ENCODE measurements around the gene AFF1.

Gene AFF1

DNA sequence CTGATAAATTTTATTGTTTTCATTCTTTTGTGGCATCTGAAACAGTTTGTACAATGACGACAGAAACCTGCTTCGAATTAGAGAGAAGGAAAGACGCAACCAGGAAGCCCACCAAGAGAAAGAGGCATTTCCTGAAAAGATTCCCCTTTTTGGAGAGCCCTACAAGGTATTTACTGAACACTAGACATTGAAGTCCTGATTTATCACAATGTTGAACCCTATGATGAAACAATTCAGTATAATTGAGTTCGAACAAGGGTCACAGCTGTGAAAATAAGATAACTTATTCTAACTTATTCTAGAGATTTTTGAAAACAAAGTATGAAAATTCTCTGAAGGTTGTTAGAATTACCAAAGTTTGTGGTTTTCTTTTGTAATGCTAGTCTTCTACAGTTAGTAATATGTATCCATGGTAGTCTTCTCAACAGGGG, 111.3 kb downstream of the AFF1 start:
- no peak overlapping the region for H3K9ac ChIP-seq (ENCODE audit: low read length)
- H3K9me2 ChIP-seq (replicated peaks; ENCODE audit: insufficient read depth, low read length), result no peaks in the 10 kb centered on the region
- no peak for TF ChIP-seq EZH2phosphoT487 (conservative IDR thresholded peaks at IDR 0.05; ENCODE audit: low read length)
- TF ChIP-seq, protein P1, sequence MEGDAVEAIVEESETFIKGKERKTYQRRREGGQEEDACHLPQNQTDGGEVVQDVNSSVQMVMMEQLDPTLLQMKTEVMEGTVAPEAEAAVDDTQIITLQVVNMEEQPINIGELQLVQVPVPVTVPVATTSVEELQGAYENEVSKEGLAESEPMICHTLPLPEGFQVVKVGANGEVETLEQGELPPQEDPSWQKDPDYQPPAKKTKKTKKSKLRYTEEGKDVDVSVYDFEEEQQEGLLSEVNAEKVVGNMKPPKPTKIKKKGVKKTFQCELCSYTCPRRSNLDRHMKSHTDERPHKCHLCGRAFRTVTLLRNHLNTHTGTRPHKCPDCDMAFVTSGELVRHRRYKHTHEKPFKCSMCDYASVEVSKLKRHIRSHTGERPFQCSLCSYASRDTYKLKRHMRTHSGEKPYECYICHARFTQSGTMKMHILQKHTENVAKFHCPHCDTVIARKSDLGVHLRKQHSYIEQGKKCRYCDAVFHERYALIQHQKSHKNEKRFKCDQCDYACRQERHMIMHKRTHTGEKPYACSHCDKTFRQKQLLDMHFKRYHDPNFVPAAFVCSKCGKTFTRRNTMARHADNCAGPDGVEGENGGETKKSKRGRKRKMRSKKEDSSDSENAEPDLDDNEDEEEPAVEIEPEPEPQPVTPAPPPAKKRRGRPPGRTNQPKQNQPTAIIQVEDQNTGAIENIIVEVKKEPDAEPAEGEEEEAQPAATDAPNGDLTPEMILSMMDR (IDR thresholded peaks at IDR 0.05; ENCODE audit: insufficient read depth, low read length, poor library complexity, severe bottlenecking), result no peak
- no peak overlapping the region for H3K27ac ChIP-seq (ENCODE audit: low read depth, low read length)
- no peaks in the 10 kb centered on the region for H3K79me2 ChIP-seq (ENCODE audit: insufficient read depth, low read length)
- no peaks in the 10 kb centered on the region for H3K9me3 ChIP-seq (ENCODE audit: insufficient read depth, low read length)
- no peak overlapping the region for H3K4me2 ChIP-seq (ENCODE audit: low read depth, low read length, poor library complexity, severe bottlenecking)
- no peak overlapping the region for H3K4me3 ChIP-seq (ENCODE audit: insufficient read depth, low read length, poor library complexity, severe bottlenecking)
- H2AFZ ChIP-seq (ENCODE audit: low read depth, low read length, severe bottlenecking), result no peak overlapping the region
- no peaks in the 10 kb centered on the region for H3K27me3 ChIP-seq (ENCODE audit: low read length)
- no peaks in the 10 kb centered on the region for H4K20me1 ChIP-seq (ENCODE audit: low read depth, low read length)
- no peaks in the 10 kb centered on the region for H3F3A ChIP-seq (ENCODE audit: insufficient read depth)
- no peaks in the 10 kb centered on the region for H3K36me3 ChIP-seq (ENCODE audit: low read length)

DNA sequence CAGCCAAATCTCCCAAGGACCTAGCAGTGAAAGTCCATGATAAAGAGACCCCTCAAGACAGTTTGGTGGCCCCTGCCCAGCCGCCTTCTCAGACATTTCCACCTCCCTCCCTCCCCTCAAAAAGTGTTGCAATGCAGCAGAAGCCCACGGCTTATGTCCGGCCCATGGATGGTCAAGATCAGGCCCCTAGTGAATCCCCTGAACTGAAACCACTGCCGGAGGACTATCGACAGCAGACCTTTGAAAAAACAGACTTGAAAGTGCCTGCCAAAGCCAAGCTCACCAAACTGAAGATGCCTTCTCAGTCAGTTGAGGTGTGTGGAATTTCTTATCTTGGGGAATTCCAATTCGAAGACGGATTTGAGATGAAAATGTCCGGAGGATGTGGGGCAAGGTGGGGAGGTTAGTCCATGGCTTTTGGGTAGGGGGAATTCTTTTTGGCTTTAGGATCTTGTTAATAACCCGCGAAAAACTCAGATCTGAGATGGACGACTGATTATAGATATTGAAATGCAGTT, 112.5 kb downstream of the AFF1 start:
- Histone ChIP-seq H3K4me3 (ENCODE audit: insufficient read depth, low read length, poor library complexity, severe bottlenecking) (no peak overlapping the region), H3F3A (ENCODE audit: insufficient read depth) (no peaks in the 10 kb centered on the region), H4K20me1 (ENCODE audit: low read depth, low read length) (no peaks in the 10 kb centered on the region), H3K9ac (ENCODE audit: low read length) (no peak overlapping the region), H3K36me3 (ENCODE audit: low read length) (no peaks in the 10 kb centered on the region), H3K9me2 (replicated peaks; ENCODE audit: insufficient read depth, low read length) (no peaks in the 10 kb centered on the region), H3K27me3 (ENCODE audit: low read length) (no peaks in the 10 kb centered on the region), H3K4me2 (ENCODE audit: low read depth, low read length, poor library complexity, severe bottlenecking) (no peak overlapping the region), H3K9me3 (ENCODE audit: insufficient read depth, low read length) (no peaks in the 10 kb centered on the region), H2AFZ (ENCODE audit: low read depth, low read length, severe bottlenecking) (no peak overlapping the region), H3K27ac (ENCODE audit: low read depth, low read length) (no peak overlapping the region), H3K79me2 (ENCODE audit: insufficient read depth, low read length) (no peaks in the 10 kb centered on the region)
- TF ChIP-seq, protein P1 (IDR thresholded peaks at IDR 0.05; ENCODE audit: insufficient read depth, low read length, poor library complexity, severe bottlenecking), result no peak
- TF ChIP-seq EZH2phosphoT487 (conservative IDR thresholded peaks at IDR 0.05; ENCODE audit: low read length), result no peak

DNA sequence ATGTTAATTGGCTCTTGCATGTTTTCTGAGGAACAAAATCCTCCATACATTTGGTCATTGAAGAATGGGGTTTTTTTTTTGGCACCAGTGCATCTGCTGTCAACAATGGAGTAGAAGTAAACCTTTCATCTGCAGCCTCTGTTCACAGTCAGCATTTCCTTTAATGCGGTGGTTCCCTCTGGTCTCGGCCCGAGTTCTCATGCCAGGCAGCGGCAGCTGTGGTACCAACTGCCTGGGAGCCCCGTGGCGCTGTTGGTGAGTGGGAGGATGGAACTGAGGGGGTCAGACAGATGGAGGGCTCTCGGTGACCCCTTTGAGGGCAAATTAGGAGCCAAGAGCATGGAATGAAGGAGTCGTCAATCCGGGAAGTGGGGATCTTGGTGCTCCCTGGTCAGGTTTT, 114.7 kb downstream of the AFF1 start:
- Histone ChIP-seq H3F3A (ENCODE audit: insufficient read depth) (no peaks in the 10 kb centered on the region), H4K20me1 (ENCODE audit: low read depth, low read length) (no peaks in the 10 kb centered on the region), H3K4me2 (ENCODE audit: low read depth, low read length, poor library complexity, severe bottlenecking) (no peak overlapping the region), H3K79me2 (ENCODE audit: insufficient read depth, low read length) (no peaks in the 10 kb centered on the region), H3K4me3 (ENCODE audit: insufficient read depth, low read length, poor library complexity, severe bottlenecking) (no peak overlapping the region), H3K9me2 (replicated peaks; ENCODE audit: insufficient read depth, low read length) (no peaks in the 10 kb centered on the region), H3K36me3 (ENCODE audit: low read length) (no peaks in the 10 kb centered on the region), H2AFZ (ENCODE audit: low read depth, low read length, severe bottlenecking) (no peak overlapping the region), H3K9me3 (ENCODE audit: insufficient read depth, low read length) (no peaks in the 10 kb centered on the region), H3K9ac (ENCODE audit: low read length) (no peak overlapping the region), H3K27me3 (ENCODE audit: low read length) (no peaks in the 10 kb centered on the region), H3K27ac (ENCODE audit: low read depth, low read length) (no peak overlapping the region)
- TF ChIP-seq, protein P1 (IDR thresholded peaks at IDR 0.05; ENCODE audit: insufficient read depth, low read length, poor library complexity, severe bottlenecking), result no peak
- no peak for TF ChIP-seq EZH2phosphoT487 (conservative IDR thresholded peaks at IDR 0.05; ENCODE audit: low read length)
